Aorta (tissue), 5 donors: Measurements from ENCODE around the gene POC1A. TPM values are rescaled to one million over a fixed set of nuclear protein-coding genes. Genes with fewer than 3 reads are reported as not detected.

Source experiments
- ATAC-seq: fragments of 200-7000 bp; cut with Tn5 transposase; one replicate; pipeline ENCODE4 v1.9.1; 2022; ENCODE audit warnings: moderate library complexity; ENCODE audit not compliant: low FRiP score
- DNase-seq, 2 donors: peaks; one replicate each; pipeline ENCODE4 v3.0.0-alpha.2; 2020
- H3K27ac ChIP-seq, 2 donors: one replicate each; pipeline ENCODE4 v1.5.1; 2013; ENCODE audit warnings: low read length in 2 of 2, mild to moderate bottlenecking in 2 of 2, moderate library complexity in 2 of 2, control low read depth in 1 of 2, inconsistent platforms in 1 of 2, low read depth in 1 of 2
- H3K27me3 ChIP-seq, 2 donors: one replicate each; pipeline ENCODE4 v1.6.1; 2013; ENCODE audit warnings: control low read depth in 1 of 2, low read length in 1 of 2, mild to moderate bottlenecking in 1 of 2, moderate library complexity in 1 of 2; ENCODE audit not compliant: insufficient read depth in 2 of 2, control insufficient read depth in 1 of 2
- H3K36me3 ChIP-seq, 2 donors: one replicate each; pipeline ENCODE4 v1.6.1; 2013; ENCODE audit warnings: control low read depth in 1 of 2, low read length in 1 of 2, mild to moderate bottlenecking in 1 of 2; ENCODE audit not compliant: insufficient read depth in 2 of 2, control insufficient read depth in 1 of 2
- H3K4me1 ChIP-seq, 2 donors: one replicate each; pipeline ENCODE4 v1.6.1; 2013; ENCODE audit warnings: low read length in 2 of 2, control low read depth in 1 of 2, mild to moderate bottlenecking in 1 of 2, moderate library complexity in 1 of 2; ENCODE audit not compliant: insufficient read depth in 2 of 2, control insufficient read depth in 1 of 2
- H3K4me3 ChIP-seq, 2 donors: one replicate each; pipeline ENCODE4 v1.5.1; 2013; ENCODE audit warnings: low read length in 2 of 2, control low read depth in 1 of 2, mild to moderate bottlenecking in 1 of 2
- H3K9me3 ChIP-seq: one replicate; pipeline ENCODE4 v1.6.1; 2013; ENCODE audit warnings: mild to moderate bottlenecking, low read length; ENCODE audit not compliant: control insufficient read depth
- WGBS, 2 donors: extraction: QIAGEN DNeasy Blood & Tissue Kit; methylation state at CpG; one replicate each; pipeline ENCODE4 v1.1.7; 2013; 5-methylcytosine and 5-hydroxymethylcytosine counted together
- intact Hi-C, 2 donors: fragments of 100-400 bp; cut with DNase I; formaldehyde crosslinking; loops; one replicate each; pipeline versions ENCODE4 v1.14.2 to v1.15.0; 2022
- polyA plus RNA-seq, 2 donors: library from polyadenylated mRNA; stranded (reverse); fragments of 200-250 nt; gene quantifications; one replicate each; pipeline ENCODE4 v1.2.3, GENCODE V29; 2013
- total RNA-seq, 2 donors: library from RNA; stranded (reverse); fragmentation: NEBNext Ultra II Directional; extraction: Animal tissue kit (Norgen Biotek cat#: 25700); gene quantifications; one replicate each; pipeline ENCODE4 v1.2.1, GENCODE V29; 2021
- donor health status: healthy with polysubstance abuse.
- donor health status: Bipolar disorder and iron deficiency.
- donor health status: DM: no; HTN: no; CAD: no.
- donor health status: DM: no; HTN: no; CAD: no.
- donor health status: DM: yes; HTN: yes; CAD: no.

The POC1A gene
- total and polyA plus RNA-seq, 4 donors, result 0.38 to 2.1 (median 1.2) TPM

GRCh38 chr3:52135332-52135731 is 18.9 kb downstream of the POC1A start:
- no peaks in the 10 kb centered on the region for H3K27me3 ChIP-seq
- WGBS, 2 donors, result 89 to 90% methylated on average over 4 of the region's 4 CpGs
- H3K9me3 ChIP-seq, result no peaks in the 10 kb centered on the region
- intact Hi-C loops, result loop anchor here in 1 of 2 donors (5.0 kb wide), 1 partner anchor 78 kb away; the partner anchor contains the start of gene DUSP7
- H3K27ac ChIP-seq, result no peak overlapping the region
- ATAC-seq (no peak), DNase-seq (no peak)
- no peaks in the 10 kb centered on the region for H3K36me3 ChIP-seq
- no peaks in the 10 kb centered on the region for H3K4me1 ChIP-seq
- H3K4me3 ChIP-seq, result no peak overlapping the region

- no peak for DNase-seq
- H3K4me3 ChIP-seq, result no peak overlapping the region
- no peaks in the 10 kb centered on the region for H3K36me3 ChIP-seq
- no peaks in the 10 kb centered on the region for H3K4me1 ChIP-seq
- ATAC-seq, result no peak
- 92 to 94% methylated on average over 3 of the region's 3 CpGs for WGBS, 2 donors
- no peaks in the 10 kb centered on the region for H3K27me3 ChIP-seq
- no peaks in the 10 kb centered on the region for H3K9me3 ChIP-seq
- intact Hi-C loops, result loop anchor here in 1 of 2 donors (5.0 kb wide), 1 partner anchor 77 kb away; the partner anchor contains the start of gene DUSP7
- H3K27ac ChIP-seq, result no peak overlapping the region
These were observed 19.5 kb downstream of the POC1A start for GRCh38 chr3:52134761-52135160.

- H3K9me3 ChIP-seq, result no peaks in the 10 kb centered on the region
- ATAC-seq, result no peak
- DNase-seq, result no peak
- 96 to 97% methylated on average over 8 of the region's 8 CpGs for WGBS, 2 donors
- intact Hi-C loops, result no loop called here
- H3K27ac ChIP-seq, result no peak overlapping the region
- no peaks in the 10 kb centered on the region for H3K4me1 ChIP-seq
- no peak overlapping the region for H3K4me3 ChIP-seq
- H3K36me3 ChIP-seq, result no peaks in the 10 kb centered on the region
- H3K27me3 ChIP-seq, result no peaks in the 10 kb centered on the region
These were observed 21.3 kb downstream of the POC1A start for GRCh38 chr3:52132930-52133329.

GRCh38 chr3:52132041-52132440 is 22.2 kb downstream of the POC1A start:
- no peaks in the 10 kb centered on the region for H3K27me3 ChIP-seq
- no peak overlapping the region for H3K4me3 ChIP-seq
- no peaks in the 10 kb centered on the region for H3K36me3 ChIP-seq
- WGBS, 2 donors, result 87 to 90% methylated on average over 1 of the region's 1 CpG
- no peaks in the 10 kb centered on the region for H3K4me1 ChIP-seq
- intact Hi-C loops, result no loop called here
- ATAC-seq, result no peak
- no peak overlapping the region for H3K27ac ChIP-seq
- DNase-seq, result no peak
- H3K9me3 ChIP-seq, result no peaks in the 10 kb centered on the region

- no peak overlapping the region for H3K27ac ChIP-seq
- H3K4me3 ChIP-seq, result no peak overlapping the region
- 82 to 83% methylated on average over 14 of the region's 14 CpGs for WGBS, 2 donors
- H3K4me1 ChIP-seq, result no peaks in the 10 kb centered on the region
- intact Hi-C loops, result no loop called here
- DNase-seq (no peak), ATAC-seq (no peak)
- H3K27me3 ChIP-seq, result no peaks in the 10 kb centered on the region
- no peaks in the 10 kb centered on the region for H3K36me3 ChIP-seq
- H3K9me3 ChIP-seq, result no peaks in the 10 kb centered on the region
These were observed 23.1 kb downstream of the POC1A start for GRCh38 chr3:52130966-52131622.

- Histone ChIP-seq H3K4me3 (no peak overlapping the region), H3K27me3 (no peaks in the 10 kb centered on the region), H3K4me1 (no peaks in the 10 kb centered on the region), H3K36me3 (no peaks in the 10 kb centered on the region), H3K9me3 (no peaks in the 10 kb centered on the region), H3K27ac (no peak overlapping the region)
- intact Hi-C loops, result no loop called here
- no peak for DNase-seq
- 93 to 95% methylated on average over 7 of the region's 7 CpGs for WGBS, 2 donors
- ATAC-seq, result no peak
These were observed 26.0 kb downstream of the POC1A start for GRCh38 chr3:52128118-52128683.

GRCh38 chr3:52126500-52126899 is 27.7 kb downstream of the POC1A start:
- Histone ChIP-seq H3K27me3 (no peaks in the 10 kb centered on the region), H3K36me3 (no peaks in the 10 kb centered on the region), H3K27ac (no peak overlapping the region), H3K4me3 (no peak overlapping the region), H3K4me1 (no peaks in the 10 kb centered on the region), H3K9me3 (no peaks in the 10 kb centered on the region)
- peak in 1 of 2 donors; percentile 58 for DNase-seq
- no peak for ATAC-seq
- WGBS, 2 donors, result 90 to 92% methylated on average over 6 of the region's 6 CpGs
- intact Hi-C loops, result no loop called here

- no peak overlapping the region for H3K4me3 ChIP-seq
- no peak overlapping the region for H3K27ac ChIP-seq
- no peaks in the 10 kb centered on the region for H3K27me3 ChIP-seq
- peak in 1 of 2 donors; percentile 32 for DNase-seq
- intact Hi-C loops, result no loop called here
- WGBS, 2 donors, result 80 to 84% methylated on average over 4 of the region's 4 CpGs
- no peak for ATAC-seq
- H3K36me3 ChIP-seq, result no peaks in the 10 kb centered on the region
- H3K9me3 ChIP-seq, result no peaks in the 10 kb centered on the region
- H3K4me1 ChIP-seq, result no peaks in the 10 kb centered on the region
These were observed 28.2 kb downstream of the POC1A start for GRCh38 chr3:52126036-52126435.

- intact Hi-C loops, result no loop called here
- 95 to 96% methylated on average over 8 of the region's 8 CpGs for WGBS, 2 donors
- no peaks in the 10 kb centered on the region for H3K27me3 ChIP-seq
- H3K27ac ChIP-seq, result no peak overlapping the region
- DNase-seq (peak; percentile 43 to 54), ATAC-seq (no peak)
- no peaks in the 10 kb centered on the region for H3K4me1 ChIP-seq
- H3K4me3 ChIP-seq, result no peak overlapping the region
- no peaks in the 10 kb centered on the region for H3K36me3 ChIP-seq
- H3K9me3 ChIP-seq, result no peaks in the 10 kb centered on the region
These were observed 29.5 kb downstream of the POC1A start for GRCh38 chr3:52124766-52125165.
